DOHH2 (cell line): Measurements from ENCODE around the gene GK.

Source experiments
- H3F3A ChIP-seq: fragments of 200-600 bp; sonication (generic), shearing (Covaris generic); 2 replicates; pipeline ENCODE4 v1.6.0; 2016; ENCODE audit warnings: antibody characterized with exemption, mild to moderate bottlenecking; ENCODE audit not compliant: control insufficient read depth, insufficient read depth
- H3K27ac ChIP-seq: fragments of 200-600 bp; sonication (generic); 2 replicates; pipeline ENCODE4 v1.5.1; 2014; ENCODE audit warnings: low read depth, mild to moderate bottlenecking, low read length, moderate library complexity
- H3K27me3 ChIP-seq: fragments of 200-600 bp; sonication (generic); 2 replicates; pipeline ENCODE4 v1.6.1; 2014; ENCODE audit warnings: mild to moderate bottlenecking, low read length, mixed read lengths; ENCODE audit not compliant: control insufficient read depth
- H3K36me3 ChIP-seq: fragments of 200-600 bp; sonication (generic); 2 replicates; pipeline ENCODE4 v1.6.1; 2014; ENCODE audit warnings: mild to moderate bottlenecking, low read length, moderate library complexity, mixed read lengths; ENCODE audit not compliant: control insufficient read depth
- H3K4me1 ChIP-seq: fragments of 200-600 bp; sonication (generic); 2 replicates; pipeline ENCODE4 v1.6.1; 2014; ENCODE audit warnings: mild to moderate bottlenecking, low read length, mixed read lengths; ENCODE audit not compliant: control insufficient read depth
- H3K4me2 ChIP-seq: fragments of 200-600 bp; sonication (generic); 2 replicates; pipeline ENCODE4 v1.6.0; 2014; ENCODE audit warnings: mild to moderate bottlenecking, low read length, moderate library complexity
- H3K4me3 ChIP-seq: fragments of 200-600 bp; sonication (generic); 2 replicates; pipeline ENCODE4 v1.5.1; 2014; ENCODE audit warnings: mild to moderate bottlenecking, low read length, mixed read lengths
- H3K79me2 ChIP-seq: fragments of 200-600 bp; sonication (generic); 2 replicates; pipeline ENCODE4 v1.6.1; 2014; ENCODE audit warnings: mild to moderate bottlenecking, low read length, mixed read lengths; ENCODE audit not compliant: control insufficient read depth
- H3K9me2 ChIP-seq: fragments of 200-600 bp; sonication (generic); replicated peaks from 2 replicates; pipeline ENCODE4 v1.6.1; 2014; ENCODE audit warnings: mild to moderate bottlenecking, low read length, mixed read lengths; ENCODE audit not compliant: control insufficient read depth
- H3K9me3 ChIP-seq: fragments of 200-600 bp; sonication (generic); 2 replicates; pipeline ENCODE4 v1.6.1; 2014; ENCODE audit warnings: antibody characterized with exemption, low read length, mixed read lengths; ENCODE audit not compliant: control insufficient read depth, insufficient read depth
- H4K20me1 ChIP-seq: fragments of 200-600 bp; sonication (generic); 2 replicates; pipeline ENCODE4 v1.6.0; 2014; ENCODE audit warnings: low read depth, mild to moderate bottlenecking, antibody characterized with exemption, low read length, moderate library complexity; ENCODE audit not compliant: control insufficient read depth, insufficient read depth
- CTCF ChIP-seq: fragments of 200-600 bp; sonication (generic); IDR thresholded peaks from one replicate; pipeline ENCODE4 v1.5.1; 2014; ENCODE audit warnings: antibody characterized with exemption, mild to moderate bottlenecking, low read depth, low read length; ENCODE audit not compliant: poor library complexity, severe bottlenecking
- EZH2phosphoT487 ChIP-seq: fragments of 200-600 bp; sonication (generic); IDR thresholded peaks from 2 replicates; pipeline ENCODE4 v1.6.1; 2017; ENCODE audit warnings: borderline replicate concordance, mild to moderate bottlenecking, antibody characterized with exemption, low read length, moderate library complexity, mixed read lengths

Gene GK

GRCh38 chrX:30673884-30674598 is 20.8 kb downstream of the GK start:
- no peak for TF ChIP-seq CTCF
- H3K79me2 ChIP-seq = no peaks in the 10 kb centered on the region
- H3K4me3 ChIP-seq = no peak overlapping the region
- no peak overlapping the region for H3K4me2 ChIP-seq
- no peaks in the 10 kb centered on the region for H3K27me3 ChIP-seq
- peaks cover 5% of the 10 kb centered on the region; the same call in 1 of the 2 replicates for H3K36me3 ChIP-seq
- H3K4me1 ChIP-seq = no peaks in the 10 kb centered on the region
- no peaks in the 10 kb centered on the region for H3K9me2 ChIP-seq
- no peaks in the 10 kb centered on the region for H3F3A ChIP-seq
- H3K9me3 ChIP-seq = no peaks in the 10 kb centered on the region
- H3K27ac ChIP-seq = no peak overlapping the region
- H4K20me1 ChIP-seq = no peaks in the 10 kb centered on the region

GRCh38 chrX:30674799-30675198 is 21.6 kb downstream of the GK start:
- H3K36me3 ChIP-seq = peaks cover 5% of the 10 kb centered on the region; the same call in 1 of the 2 replicates
- no peak for TF ChIP-seq EZH2phosphoT487
- TF ChIP-seq CTCF = no peak
- no peak overlapping the region for H3K27ac ChIP-seq
- no peaks in the 10 kb centered on the region for H3K9me3 ChIP-seq
- no peaks in the 10 kb centered on the region for H3K4me1 ChIP-seq
- H3K4me3 ChIP-seq = no peak overlapping the region
- no peak overlapping the region for H3K4me2 ChIP-seq
- H3K9me2 ChIP-seq = no peaks in the 10 kb centered on the region
- H4K20me1 ChIP-seq = no peaks in the 10 kb centered on the region
- H3K79me2 ChIP-seq = no peaks in the 10 kb centered on the region
- no peaks in the 10 kb centered on the region for H3K27me3 ChIP-seq
- H3F3A ChIP-seq = no peaks in the 10 kb centered on the region

GRCh38 chrX:30679369-30679768 is 26.1 kb downstream of the GK start:
- H3F3A ChIP-seq = no peaks in the 10 kb centered on the region
- H3K4me2 ChIP-seq = no peak overlapping the region
- H3K4me1 ChIP-seq = no peaks in the 10 kb centered on the region
- H3K4me3 ChIP-seq = no peak overlapping the region
- no peaks in the 10 kb centered on the region for H3K27me3 ChIP-seq
- H3K9me3 ChIP-seq = no peaks in the 10 kb centered on the region
- no peak overlapping the region for H3K27ac ChIP-seq
- H3K9me2 ChIP-seq = no peaks in the 10 kb centered on the region
- H3K79me2 ChIP-seq = no peaks in the 10 kb centered on the region
- TF ChIP-seq CTCF (no peak), EZH2phosphoT487 (no peak)
- H4K20me1 ChIP-seq = no peaks in the 10 kb centered on the region
- no peaks in the 10 kb centered on the region for H3K36me3 ChIP-seq
